Activated CD4-positive, alpha-beta T cell treated with anti-CD3 and anti-CD28 coated beads, Interleukin-2, amount 50 U/mL, for 16 hours (primary cell): ENCODE measurements around the gene PARVG.

Source experiments
- DNase-seq: peaks from one replicate; pipeline ENCODE4 v3.0.0-alpha.2; 2020

The PARVG gene

DNA sequence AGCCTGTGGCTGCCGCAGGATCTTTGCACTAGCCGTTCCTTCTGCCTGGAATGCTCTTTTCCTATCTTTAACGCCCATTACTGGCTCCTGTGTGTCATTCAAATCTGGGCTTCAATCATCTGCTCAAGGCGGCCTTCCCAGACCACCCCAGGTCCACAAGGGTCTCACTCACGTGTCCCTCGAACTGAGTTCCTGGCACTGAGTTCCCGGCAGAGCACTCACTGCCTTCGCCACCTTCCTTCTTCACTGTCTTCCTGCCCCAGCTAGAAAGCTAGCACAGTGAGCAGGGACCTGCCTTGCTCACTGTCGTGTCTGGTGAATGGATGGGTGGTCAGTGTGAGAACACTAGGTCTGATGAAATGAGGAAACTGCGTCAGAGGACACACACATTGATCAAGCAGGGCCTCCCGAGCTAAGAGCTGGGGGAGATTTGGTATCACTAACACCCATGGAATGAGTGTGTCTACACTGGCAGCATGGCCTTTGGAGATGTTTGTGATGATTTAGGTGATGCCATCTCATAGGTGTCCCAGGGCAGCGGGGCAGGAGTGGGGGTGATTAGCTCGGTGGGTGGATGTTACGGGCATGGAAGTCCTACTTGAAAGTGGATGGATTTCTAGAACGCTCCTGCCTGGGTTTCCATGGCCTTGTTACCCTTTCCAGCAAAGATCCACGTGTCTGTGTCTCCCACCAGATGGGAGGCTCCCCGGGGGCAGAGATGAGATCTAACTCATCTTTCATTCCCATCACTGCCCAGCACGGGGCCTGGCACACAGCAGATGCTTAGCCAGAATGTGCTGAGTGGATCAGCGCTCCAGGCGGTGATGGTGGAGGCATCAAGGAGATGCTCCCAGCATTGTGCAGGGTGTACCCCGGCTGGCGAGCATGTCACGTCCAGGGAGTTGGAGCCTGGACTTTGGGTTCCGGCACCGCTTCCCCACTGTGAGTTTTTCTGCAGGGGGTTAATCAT lies 67.5 kb downstream of the PARVG start:
- no peak for DNase-seq

DNA sequence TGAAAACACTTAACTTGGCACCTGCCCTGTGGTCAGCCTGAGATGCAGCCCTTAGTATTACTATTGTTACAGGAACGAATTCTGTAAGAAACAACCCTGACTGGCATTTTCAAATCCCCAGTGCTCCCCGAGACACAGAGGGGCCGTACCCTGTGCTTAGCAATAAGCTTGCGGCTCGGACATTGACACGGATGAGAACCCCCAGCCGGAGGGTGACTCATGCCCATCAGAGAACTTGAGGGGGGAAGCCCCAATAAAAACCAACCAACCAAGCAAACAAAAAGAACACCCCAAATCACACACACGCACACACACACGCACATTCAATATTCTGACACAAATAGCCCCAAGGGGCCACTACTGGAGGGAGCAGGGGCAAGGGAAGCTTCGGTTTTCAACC lies 68.2 kb downstream of the PARVG start:
- no peak for DNase-seq

DNA sequence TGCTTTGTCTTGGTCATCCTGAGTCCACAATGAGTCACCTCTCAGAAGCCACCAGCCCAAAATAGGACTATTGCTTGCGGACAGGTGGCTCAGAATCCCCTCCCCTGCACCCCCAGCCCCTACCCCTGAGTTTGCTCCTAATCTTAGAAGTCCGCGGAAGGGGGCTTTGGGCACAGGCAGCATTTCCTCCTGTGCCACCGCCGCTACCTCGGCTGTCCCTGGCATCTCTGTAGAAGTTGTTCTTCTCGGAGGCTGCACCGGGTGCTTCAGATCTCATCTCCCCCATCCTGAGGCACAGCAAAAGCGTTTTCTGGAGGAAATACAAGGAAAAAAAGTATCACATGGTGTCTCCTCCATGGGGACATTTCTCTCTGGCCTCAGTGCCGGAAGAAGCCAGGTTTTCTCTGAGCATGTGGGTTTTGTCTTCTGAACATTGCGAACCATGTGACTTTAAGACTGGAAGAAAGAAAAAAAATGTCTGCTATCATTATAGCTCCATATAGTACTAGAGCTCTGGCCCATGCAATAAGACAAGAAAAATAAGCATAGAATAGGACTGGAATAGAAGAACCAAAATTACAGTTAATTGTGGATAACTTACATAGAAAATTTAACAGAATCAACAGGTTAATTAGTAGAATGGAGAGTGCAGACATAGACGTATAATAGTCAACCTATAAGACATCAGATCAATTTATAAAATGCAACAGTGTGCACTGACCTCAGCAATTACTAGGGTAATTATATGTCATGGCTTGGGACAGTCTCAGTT lies 68.8 kb downstream of the PARVG start:
- no peak for DNase-seq

DNA sequence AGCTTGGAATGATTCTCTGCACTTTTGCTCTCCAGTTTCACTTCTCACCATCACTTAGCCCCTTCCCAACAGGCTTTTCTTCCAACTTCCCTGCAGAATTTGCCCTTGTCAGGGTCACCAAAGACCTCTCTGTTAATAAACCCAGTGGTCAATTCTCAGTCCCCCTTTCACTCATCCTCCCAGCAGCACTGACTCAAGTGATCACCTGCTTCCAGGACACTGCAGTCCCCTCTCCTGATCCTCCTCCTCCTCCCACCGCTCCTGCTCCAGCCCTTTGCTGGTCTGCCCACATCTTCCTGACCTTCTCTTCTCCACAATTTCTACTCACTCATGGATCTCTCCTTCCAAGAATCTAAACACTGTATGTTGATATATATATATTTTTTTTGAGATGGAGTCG lies 74.1 kb downstream of the PARVG start:
- DNase-seq = no peak

DNA sequence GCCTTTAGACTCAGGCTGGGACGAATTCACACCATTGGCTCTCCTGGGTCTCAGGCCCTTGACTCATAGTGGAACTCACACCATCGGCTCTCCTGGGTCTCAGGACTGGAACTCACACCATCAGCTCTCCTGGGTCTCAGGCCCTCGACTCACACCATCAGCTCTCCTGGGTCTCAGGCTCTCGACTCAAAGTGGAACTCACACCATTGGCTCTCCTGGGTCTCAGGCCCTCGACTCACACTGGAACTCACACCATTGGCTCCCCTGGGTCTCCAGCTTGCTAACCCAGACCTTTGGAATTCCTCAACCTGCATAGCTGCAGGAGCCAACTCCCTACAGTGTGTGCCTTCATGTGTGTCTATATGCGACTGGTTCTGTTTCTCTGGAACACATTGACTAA lies 75.4 kb downstream of the PARVG start:
- DNase-seq = no peak

DNA sequence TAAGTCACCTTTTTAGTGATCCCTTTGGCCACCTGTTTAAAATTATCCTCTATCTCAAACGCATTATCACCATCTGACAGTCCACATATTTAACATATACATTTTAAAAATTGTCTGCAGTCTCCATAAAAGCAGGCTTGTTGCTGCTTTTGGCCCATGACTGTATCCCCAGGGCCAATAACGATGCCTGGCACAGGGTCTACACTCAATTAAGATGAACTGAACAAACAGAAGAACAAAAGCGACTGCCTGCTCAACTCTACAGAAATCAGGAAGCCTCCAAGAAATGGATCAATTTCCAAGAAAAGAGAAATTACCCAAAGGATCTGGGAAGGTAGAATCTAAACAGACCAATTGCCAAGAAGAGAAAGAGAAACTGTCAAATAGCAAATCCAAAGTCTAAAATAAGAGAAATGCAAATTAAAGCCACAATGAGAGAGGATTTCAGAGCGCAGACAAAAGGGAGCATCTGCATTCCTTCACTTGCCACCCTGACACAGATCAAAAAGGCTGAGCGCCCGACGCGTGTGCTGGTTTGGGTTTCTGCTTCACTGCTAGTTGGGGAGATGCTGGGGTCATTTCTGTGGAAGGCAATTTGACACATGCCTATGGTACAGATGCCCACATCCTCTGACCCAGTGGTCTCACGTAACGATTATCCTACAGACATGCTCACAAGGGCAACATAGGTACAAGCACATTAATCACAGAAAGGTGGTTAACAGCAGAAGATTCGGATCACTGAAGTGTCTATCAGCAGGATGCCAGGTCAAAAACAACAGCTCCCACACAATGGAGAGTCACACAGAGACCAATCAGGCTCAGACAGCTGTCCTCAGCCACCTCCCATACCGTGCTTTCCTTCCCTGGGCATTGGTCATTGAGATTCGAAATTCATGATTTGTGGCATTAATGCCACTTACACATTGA lies 76.1 kb downstream of the PARVG start:
- DNase-seq = no peak
